Suprapubic skin (tissue), 3 donors: Measurements from ENCODE around the gene ANKRD31.

Experiments used
- POLR2AphosphoS5 ChIP-seq, 3 donors: sonication (generic); formaldehyde crosslinking; IDR thresholded peaks; one replicate each; pipeline ENCODE4 v1.6.1; 2017; ENCODE audit warnings: antibody characterized with exemption in 3 of 3
- TF ChIP-seq, protein P1 (sequence below), 2 donors: fragments of 200-600 bp in 1 of 2; fragments of 450-650 bp in 1 of 2; sonication (generic) in 1 of 2; IDR thresholded peaks; one replicate each; pipeline ENCODE4 v1.5.1; 2016 to 2019; ENCODE audit warnings: antibody characterized with exemption in 2 of 2, mild to moderate bottlenecking in 1 of 2, moderate library complexity in 1 of 2

DNA sequence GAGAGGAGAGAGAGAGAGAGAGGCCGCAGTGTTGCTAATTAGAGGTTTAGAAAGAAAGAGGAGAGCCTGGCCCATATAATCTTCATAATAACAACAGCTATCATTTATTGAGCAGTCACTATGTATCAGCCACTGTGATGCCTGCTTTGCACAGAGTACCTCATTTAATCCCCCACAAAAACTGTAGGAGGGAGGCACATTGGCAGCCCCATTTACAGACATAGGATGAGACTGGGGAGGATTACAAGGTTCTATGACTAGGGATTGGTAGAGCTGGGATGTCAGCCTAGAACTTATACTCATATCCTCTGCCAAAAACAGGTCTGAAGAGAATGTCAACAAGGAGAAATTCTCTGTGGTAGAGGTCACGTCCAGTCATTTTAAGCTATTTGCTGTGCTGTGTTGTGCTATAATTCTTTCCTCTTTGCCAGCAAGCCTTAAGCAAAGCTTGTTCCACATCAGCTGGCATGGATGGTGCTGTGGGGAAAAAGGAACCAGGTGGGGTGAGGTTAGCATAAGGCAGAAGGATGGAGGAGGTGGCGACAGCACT lies 177.6 kb downstream of the ANKRD31 start:
- TF ChIP-seq, protein P1, sequence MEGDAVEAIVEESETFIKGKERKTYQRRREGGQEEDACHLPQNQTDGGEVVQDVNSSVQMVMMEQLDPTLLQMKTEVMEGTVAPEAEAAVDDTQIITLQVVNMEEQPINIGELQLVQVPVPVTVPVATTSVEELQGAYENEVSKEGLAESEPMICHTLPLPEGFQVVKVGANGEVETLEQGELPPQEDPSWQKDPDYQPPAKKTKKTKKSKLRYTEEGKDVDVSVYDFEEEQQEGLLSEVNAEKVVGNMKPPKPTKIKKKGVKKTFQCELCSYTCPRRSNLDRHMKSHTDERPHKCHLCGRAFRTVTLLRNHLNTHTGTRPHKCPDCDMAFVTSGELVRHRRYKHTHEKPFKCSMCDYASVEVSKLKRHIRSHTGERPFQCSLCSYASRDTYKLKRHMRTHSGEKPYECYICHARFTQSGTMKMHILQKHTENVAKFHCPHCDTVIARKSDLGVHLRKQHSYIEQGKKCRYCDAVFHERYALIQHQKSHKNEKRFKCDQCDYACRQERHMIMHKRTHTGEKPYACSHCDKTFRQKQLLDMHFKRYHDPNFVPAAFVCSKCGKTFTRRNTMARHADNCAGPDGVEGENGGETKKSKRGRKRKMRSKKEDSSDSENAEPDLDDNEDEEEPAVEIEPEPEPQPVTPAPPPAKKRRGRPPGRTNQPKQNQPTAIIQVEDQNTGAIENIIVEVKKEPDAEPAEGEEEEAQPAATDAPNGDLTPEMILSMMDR (IDR thresholded peaks at IDR 0.05) = no peak
- no peak for TF ChIP-seq POLR2AphosphoS5 (IDR thresholded peaks at IDR 0.05)
